ENCODE results near the gene TMEM179. TPM values are rescaled to one million over a fixed set of nuclear protein-coding genes. Genes with fewer than 3 reads are reported as not detected.

TMEM179 gene
- total and polyA plus RNA-seq, 2 of the 13 experiments (the other 11 are each of a cell fraction or from before 2014, with no cell fraction given): not detected

- TF ChIP-seq HBP1 (CRISPR knock-in tag; IDR thresholded peaks at IDR 0.05; ENCODE audit: low read depth): 0 out of 2 replicates have a peak, but pooled peaks have one; percentile 65
- TF ChIP-seq PRDM15 (CRISPR knock-in tag; IDR thresholded peaks at IDR 0.05): peak; percentile 47; the same call in 1 of the 2 replicates
- no peak for TF ChIP-seq LCORL (IDR thresholded peaks at IDR 0.05)
- no peak for TF ChIP-seq LCORL (CRISPR knock-in tag; IDR thresholded peaks at IDR 0.05)
- peak; percentile 53; the same call in 1 of the 2 replicates for TF ChIP-seq MLXIP (CRISPR knock-in tag; IDR thresholded peaks at IDR 0.05; ENCODE audit: borderline replicate concordance)
- TF ChIP-seq EHMT2 (IDR thresholded peaks at IDR 0.05; ENCODE audit: borderline replicate concordance, low read depth, low read length): peak; percentile 75; the same call in 1 of the 2 replicates
- no peak for TF ChIP-seq FOSL1 (CRISPR knock-in tag; IDR thresholded peaks at IDR 0.05; ENCODE audit: borderline replicate concordance)
- TF ChIP-seq DDIT3 (CRISPR knock-in tag; IDR thresholded peaks at IDR 0.05): no peak
- no peak for TF ChIP-seq STAG1 (CRISPR knock-in tag; IDR thresholded peaks at IDR 0.05)
- TF ChIP-seq ZSCAN9 (CRISPR knock-in tag; IDR thresholded peaks at IDR 0.05; ENCODE audit: borderline replicate concordance): peak; percentile 75; the same call in 1 of the 2 replicates
- TF ChIP-seq IKZF4 (CRISPR knock-in tag; IDR thresholded peaks at IDR 0.05; ENCODE audit: borderline replicate concordance, low read depth, not compliant biosample characterization): peak; percentile 78
- no peak for TF ChIP-seq EP300 (IDR thresholded peaks at IDR 0.05; ENCODE audit: low read depth in 2 of 2, low read length in 2 of 2)
- no peak for TF ChIP-seq EP300 (CRISPR knock-in tag; IDR thresholded peaks at IDR 0.05; ENCODE audit: borderline replicate concordance)
- TF ChIP-seq TFDP1 (CRISPR knock-in tag; IDR thresholded peaks at IDR 0.05; ENCODE audit: borderline replicate concordance): peak; percentile 75; the same call in 1 of the 2 replicates
- TF ChIP-seq DR1 (CRISPR knock-in tag; IDR thresholded peaks at IDR 0.05): no peak
- TF ChIP-seq ATF7 (IDR thresholded peaks at IDR 0.05): no peak
- TF ChIP-seq ATF7 (CRISPR knock-in tag; IDR thresholded peaks at IDR 0.05): no peak
- TF ChIP-seq KDM1A (CRISPR knock-in tag; IDR thresholded peaks at IDR 0.05): no peak
- TF ChIP-seq KLF11 (CRISPR knock-in tag; IDR thresholded peaks at IDR 0.05): no peak
Measured at GRCh38 chr14:104604458-104605449, at the start of gene TMEM179 (continued).

All from HepG2 (cell line).